Loucy (cell line): ENCODE measurements around the gene TIAM1.

Source experiments
- H2AFZ ChIP-seq: fragments of 200-600 bp; sonication (generic); 2 replicates; pipeline ENCODE4 v1.6.0; 2016; ENCODE audit warnings: antibody characterized with exemption, mild to moderate bottlenecking, low read length, moderate library complexity
- H3F3A ChIP-seq: fragments of 200-600 bp; 2 replicates; pipeline ENCODE4 v1.6.0; 2016; ENCODE audit warnings: antibody characterized with exemption, low read depth, mild to moderate bottlenecking
- H3K27me3 ChIP-seq: fragments of 200-600 bp; sonication (generic); 2 replicates; pipeline ENCODE4 v1.6.1; 2014; ENCODE audit warnings: low read length, mild to moderate bottlenecking; ENCODE audit not compliant: insufficient read depth, poor library complexity, severe bottlenecking
- H3K36me3 ChIP-seq: fragments of 200-600 bp; sonication (generic); 2 replicates; pipeline ENCODE4 v1.6.1; 2016; ENCODE audit warnings: low read length; ENCODE audit not compliant: insufficient read depth
- H3K4me1 ChIP-seq: fragments of 200-600 bp; sonication (generic); 2 replicates; pipeline ENCODE4 v1.5.1; 2014; ENCODE audit warnings: low read length, mild to moderate bottlenecking; ENCODE audit not compliant: insufficient read depth, poor library complexity, severe bottlenecking
- H3K4me2 ChIP-seq: fragments of 200-600 bp; sonication (generic); 2 replicates; pipeline ENCODE4 v1.6.0; 2014; ENCODE audit warnings: antibody characterized with exemption, low read length, low read depth, mild to moderate bottlenecking; ENCODE audit not compliant: poor library complexity, severe bottlenecking
- H3K4me3 ChIP-seq: fragments of 200-600 bp; sonication (generic); 2 replicates; pipeline ENCODE4 v1.5.1; 2014; ENCODE audit warnings: low read length, mild to moderate bottlenecking, mixed read lengths; ENCODE audit not compliant: poor library complexity, severe bottlenecking
- H3K79me2 ChIP-seq: fragments of 200-600 bp; sonication (generic); 2 replicates; pipeline ENCODE4 v1.6.1; 2014; ENCODE audit warnings: low read length; ENCODE audit not compliant: insufficient read depth
- H3K9ac ChIP-seq: fragments of 200-600 bp; sonication (generic); 2 replicates; pipeline ENCODE4 v1.6.0; 2014; ENCODE audit warnings: mild to moderate bottlenecking, low read depth, low read length, moderate library complexity; ENCODE audit not compliant: poor library complexity, severe bottlenecking
- H3K9me2 ChIP-seq: fragments of 200-600 bp; sonication (generic); replicated peaks from 2 replicates; pipeline ENCODE4 v1.6.1; 2016; ENCODE audit warnings: low read depth, low read length, mixed read lengths
- H3K9me3 ChIP-seq: fragments of 200-600 bp; sonication (generic); 2 replicates; pipeline ENCODE4 v1.6.1; 2014; ENCODE audit warnings: mild to moderate bottlenecking, antibody characterized with exemption, low read length, low read depth; ENCODE audit not compliant: insufficient read depth
- H4K20me1 ChIP-seq: fragments of 200-600 bp; sonication (generic); 2 replicates; pipeline ENCODE4 v1.6.0; 2014; ENCODE audit warnings: antibody characterized with exemption, low read length, mild to moderate bottlenecking; ENCODE audit not compliant: insufficient read depth, poor library complexity, severe bottlenecking
- EZH2phosphoT487 ChIP-seq: fragments of 200-600 bp; IDR thresholded peaks from 2 replicates; pipeline ENCODE4 v1.6.1; 2018; ENCODE audit warnings: antibody characterized with exemption, mild to moderate bottlenecking, moderate library complexity, borderline replicate concordance
- TF ChIP-seq, protein P1 (sequence below): fragments of 200-600 bp; sonication (generic); conservative IDR thresholded peaks from 2 replicates; pipeline ENCODE4 v1.5.1; 2014; ENCODE audit warnings: mild to moderate bottlenecking, antibody characterized with exemption, low read length

TIAM1 gene

DNA sequence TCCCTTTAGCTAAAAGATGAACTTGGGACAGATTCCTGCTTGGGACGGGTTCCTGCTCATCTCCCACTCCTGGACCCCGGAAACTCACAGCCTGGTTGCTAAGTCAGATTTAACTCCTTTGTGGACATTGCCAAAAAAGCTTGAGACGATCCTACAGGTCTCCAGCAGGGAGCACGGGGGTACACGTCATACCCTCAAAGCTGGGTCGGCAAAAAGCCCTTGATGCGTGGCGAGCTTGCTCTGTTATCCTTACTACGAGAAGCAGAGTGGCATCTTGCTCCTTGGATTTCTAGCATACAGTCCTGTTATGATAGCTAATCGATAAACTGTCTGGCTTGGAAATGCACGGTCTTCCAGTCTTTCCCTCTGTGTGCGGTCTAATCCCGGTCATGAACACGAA, 244.9 kb downstream of the TIAM1 start:
- Histone ChIP-seq H3K9me2 (no peaks in the 10 kb centered on the region), H3K9me3 (no peaks in the 10 kb centered on the region), H3F3A (no peaks in the 10 kb centered on the region), H3K79me2 (no peaks in the 10 kb centered on the region), H3K9ac (no peak overlapping the region), H3K27me3 (no peaks in the 10 kb centered on the region), H3K4me3 (no peak overlapping the region), H3K4me1 (peaks cover 8% of the 10 kb centered on the region), H3K36me3 (no peaks in the 10 kb centered on the region), H4K20me1 (no peaks in the 10 kb centered on the region), H3K4me2 (no peak overlapping the region), H2AFZ (no peak overlapping the region)
- TF ChIP-seq EZH2phosphoT487, result no peak
- TF ChIP-seq, protein P1, sequence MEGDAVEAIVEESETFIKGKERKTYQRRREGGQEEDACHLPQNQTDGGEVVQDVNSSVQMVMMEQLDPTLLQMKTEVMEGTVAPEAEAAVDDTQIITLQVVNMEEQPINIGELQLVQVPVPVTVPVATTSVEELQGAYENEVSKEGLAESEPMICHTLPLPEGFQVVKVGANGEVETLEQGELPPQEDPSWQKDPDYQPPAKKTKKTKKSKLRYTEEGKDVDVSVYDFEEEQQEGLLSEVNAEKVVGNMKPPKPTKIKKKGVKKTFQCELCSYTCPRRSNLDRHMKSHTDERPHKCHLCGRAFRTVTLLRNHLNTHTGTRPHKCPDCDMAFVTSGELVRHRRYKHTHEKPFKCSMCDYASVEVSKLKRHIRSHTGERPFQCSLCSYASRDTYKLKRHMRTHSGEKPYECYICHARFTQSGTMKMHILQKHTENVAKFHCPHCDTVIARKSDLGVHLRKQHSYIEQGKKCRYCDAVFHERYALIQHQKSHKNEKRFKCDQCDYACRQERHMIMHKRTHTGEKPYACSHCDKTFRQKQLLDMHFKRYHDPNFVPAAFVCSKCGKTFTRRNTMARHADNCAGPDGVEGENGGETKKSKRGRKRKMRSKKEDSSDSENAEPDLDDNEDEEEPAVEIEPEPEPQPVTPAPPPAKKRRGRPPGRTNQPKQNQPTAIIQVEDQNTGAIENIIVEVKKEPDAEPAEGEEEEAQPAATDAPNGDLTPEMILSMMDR, result no peak

DNA sequence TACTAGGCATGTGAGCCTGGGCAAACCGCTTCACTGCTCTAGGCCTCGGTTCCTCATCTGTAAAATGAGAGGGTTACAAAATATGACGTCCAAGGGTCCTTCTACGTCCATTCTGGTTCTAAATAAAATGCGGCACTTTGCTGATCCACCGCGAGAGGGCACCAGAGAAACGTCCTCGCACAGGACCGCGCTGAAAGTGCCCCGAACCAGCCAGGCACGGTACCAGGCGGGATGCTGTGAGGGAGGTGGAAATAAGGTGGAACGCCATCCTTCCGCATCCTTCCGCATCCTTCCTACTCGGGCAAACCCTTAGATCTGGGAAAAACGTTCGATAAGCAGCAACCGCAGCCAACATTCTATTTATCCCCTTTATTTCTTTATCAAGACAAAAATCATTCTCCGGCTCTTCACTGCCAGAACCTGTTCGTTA, 245.5 kb downstream of the TIAM1 start:
- no peaks in the 10 kb centered on the region for H3K36me3 ChIP-seq
- H3K4me3 ChIP-seq, result no peak overlapping the region
- H3K9ac ChIP-seq, result no peak overlapping the region
- H3K79me2 ChIP-seq, result no peaks in the 10 kb centered on the region
- H2AFZ ChIP-seq, result peak overlapping the region; percentile 75
- TF ChIP-seq, protein P1, result peak; percentile 95
- TF ChIP-seq EZH2phosphoT487, result no peak
- H3K4me2 ChIP-seq, result peak overlapping the region; percentile 22
- H3K9me3 ChIP-seq, result no peaks in the 10 kb centered on the region
- no peaks in the 10 kb centered on the region for H4K20me1 ChIP-seq
- no peaks in the 10 kb centered on the region for H3F3A ChIP-seq
- no peaks in the 10 kb centered on the region for H3K9me2 ChIP-seq
- H3K4me1 ChIP-seq, result peaks cover 7% of the 10 kb centered on the region
- H3K27me3 ChIP-seq, result no peaks in the 10 kb centered on the region

DNA sequence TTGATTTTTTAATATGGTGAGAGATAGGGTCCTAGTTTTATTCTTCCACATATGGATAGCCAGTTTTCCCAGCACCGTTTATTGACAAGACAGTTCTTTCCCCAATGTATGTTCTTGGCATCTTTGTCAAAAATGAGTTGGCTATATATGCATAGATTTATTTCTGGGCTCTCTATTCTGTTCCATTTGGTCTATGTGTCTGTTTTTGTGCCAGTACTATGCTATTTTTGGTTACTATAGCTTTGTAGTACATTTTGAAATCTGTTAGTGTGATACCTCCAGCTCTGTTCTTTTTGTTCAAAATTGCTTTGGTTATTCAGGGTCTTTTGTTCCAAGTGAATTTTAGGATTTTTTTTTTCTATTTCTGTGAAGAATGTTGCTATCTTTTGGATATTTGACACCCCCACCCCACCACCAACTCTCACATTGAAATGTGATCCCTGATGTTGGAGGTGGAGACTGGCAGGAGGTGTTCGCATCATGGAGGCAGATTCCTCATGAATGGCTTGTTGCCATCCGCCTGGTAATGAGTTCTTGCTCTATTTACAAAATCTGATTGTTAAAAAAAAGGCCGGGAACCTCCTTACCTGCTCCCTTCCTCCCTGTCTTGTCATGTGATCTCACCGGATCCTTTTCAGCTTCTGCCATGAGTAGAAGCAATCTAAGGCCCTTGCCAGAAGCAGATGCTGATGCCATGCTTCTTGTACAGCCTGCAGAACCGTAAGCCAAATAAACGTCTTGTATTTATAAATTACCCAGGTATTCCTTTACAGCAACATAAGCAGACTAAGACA, 251.0 kb downstream of the TIAM1 start:
- Histone ChIP-seq H3K79me2 (no peaks in the 10 kb centered on the region), H3K9ac (no peak overlapping the region), H3K27me3 (no peaks in the 10 kb centered on the region), H3F3A (no peaks in the 10 kb centered on the region), H3K36me3 (no peaks in the 10 kb centered on the region), H3K9me3 (no peaks in the 10 kb centered on the region), H2AFZ (no peak overlapping the region), H3K4me2 (no peak overlapping the region), H3K4me1 (peaks cover 2% of the 10 kb centered on the region), H4K20me1 (no peaks in the 10 kb centered on the region), H3K4me3 (no peak overlapping the region), H3K9me2 (no peaks in the 10 kb centered on the region)
- TF ChIP-seq, protein P1, result no peak
